Measurements from ENCODE around the gene OCA2.

OCA2 gene

DNA sequence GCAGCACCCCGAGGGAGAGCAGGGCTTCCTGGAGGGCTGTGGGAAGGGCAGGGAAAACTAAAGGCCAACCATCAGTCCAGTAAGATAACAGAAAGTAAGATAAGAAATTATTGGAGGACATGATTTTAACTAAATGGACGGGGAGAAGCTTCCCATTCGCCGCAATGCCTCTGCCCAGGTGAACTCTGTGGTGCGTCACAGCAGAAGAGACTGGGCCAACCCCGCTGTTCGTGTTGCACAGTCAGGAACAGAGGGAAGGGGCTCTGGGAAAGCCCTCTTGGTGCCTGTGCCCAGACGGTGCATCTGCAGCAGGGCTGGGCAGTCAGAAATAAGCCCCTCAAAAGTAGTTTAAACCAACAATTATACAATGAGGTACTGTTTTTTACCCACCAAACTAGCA is 284.1 kb downstream of the OCA2 start:
- DNase-seq (ENCODE audit: low spot score) = no peak

DNA sequence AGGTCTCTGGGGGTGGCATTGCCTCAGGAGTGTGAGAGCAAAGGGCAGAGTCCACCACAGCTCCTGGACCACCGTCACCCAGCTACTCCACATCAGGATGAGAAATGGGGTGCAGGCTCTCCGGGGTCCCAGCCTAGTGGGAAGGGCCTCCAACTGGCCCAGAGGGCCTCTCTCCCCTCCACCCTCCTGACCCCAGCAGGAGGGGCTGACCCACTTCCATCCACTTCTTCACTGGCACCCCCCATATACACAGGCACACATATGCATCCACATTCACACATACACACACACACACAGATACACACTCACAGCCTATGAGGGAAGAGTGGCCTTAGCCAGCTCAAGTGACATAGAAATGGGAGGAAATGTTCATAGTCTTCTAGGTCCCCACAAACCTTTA is 286.0 kb downstream of the OCA2 start:
- DNase-seq (ENCODE audit: low spot score) = no peak

DNA sequence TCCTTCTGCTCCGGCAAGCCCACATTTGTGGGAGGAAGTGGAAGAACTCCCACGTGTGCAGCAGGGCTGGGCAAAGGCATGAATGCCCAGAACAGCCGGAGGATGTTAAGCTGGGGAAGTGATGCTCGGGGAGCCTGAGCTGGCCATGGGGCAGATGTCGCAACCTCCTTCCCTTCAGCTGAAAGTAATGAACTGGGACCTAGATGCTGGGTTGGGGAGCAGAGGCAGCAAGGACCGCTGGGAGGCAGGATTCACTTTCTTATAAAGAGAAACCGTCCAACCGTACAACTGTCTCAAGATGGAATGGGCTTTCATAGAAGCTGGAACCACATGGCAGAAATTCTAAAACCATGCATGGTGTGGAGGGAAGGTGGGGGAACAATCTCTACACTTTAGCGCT is 290.9 kb downstream of the OCA2 start:
- DNase-seq (ENCODE audit: low spot score) = no peak

DNA sequence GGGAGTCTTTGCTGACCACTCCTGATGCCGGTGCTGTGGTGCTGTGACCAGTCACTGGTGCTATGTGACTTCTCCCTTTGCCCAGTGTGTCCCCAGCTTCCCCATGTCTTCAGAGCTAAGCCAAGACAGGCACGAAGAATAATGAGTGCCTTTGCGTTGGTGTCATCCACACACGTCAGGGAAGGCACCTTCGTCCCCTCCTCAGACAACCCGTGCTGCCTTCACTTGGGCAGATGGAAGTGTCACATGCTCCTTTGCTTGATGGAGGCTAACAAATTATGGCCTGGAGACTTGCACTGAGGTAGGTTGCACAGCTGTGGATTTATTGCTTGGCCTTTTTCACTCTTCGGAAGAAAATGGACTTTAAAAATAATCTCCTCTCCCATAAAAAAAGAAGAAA is 291.8 kb downstream of the OCA2 start:
- DNase-seq (ENCODE audit: low spot score) = no peak

DNA sequence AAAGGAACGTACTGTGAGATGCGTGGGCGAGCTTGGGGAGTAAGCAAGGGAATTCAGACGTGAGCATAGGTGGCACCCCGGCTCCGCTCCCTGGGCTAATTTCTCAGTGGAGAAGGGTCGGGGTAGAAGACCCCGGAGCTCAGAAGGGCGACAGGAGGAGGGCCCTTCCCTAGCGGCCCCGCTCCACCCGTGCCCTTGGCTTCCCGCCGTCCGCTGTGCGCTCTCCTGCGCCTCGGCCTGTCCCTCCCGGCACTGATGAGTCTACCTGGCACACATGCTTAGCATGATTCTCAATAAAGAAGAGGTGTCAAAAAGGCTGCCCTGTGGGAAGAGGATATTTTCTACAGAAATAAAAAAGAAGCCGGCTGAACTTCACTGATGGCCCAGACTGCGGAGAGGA is 292.7 kb downstream of the OCA2 start:
- no peak for DNase-seq (ENCODE audit: low spot score)

DNA sequence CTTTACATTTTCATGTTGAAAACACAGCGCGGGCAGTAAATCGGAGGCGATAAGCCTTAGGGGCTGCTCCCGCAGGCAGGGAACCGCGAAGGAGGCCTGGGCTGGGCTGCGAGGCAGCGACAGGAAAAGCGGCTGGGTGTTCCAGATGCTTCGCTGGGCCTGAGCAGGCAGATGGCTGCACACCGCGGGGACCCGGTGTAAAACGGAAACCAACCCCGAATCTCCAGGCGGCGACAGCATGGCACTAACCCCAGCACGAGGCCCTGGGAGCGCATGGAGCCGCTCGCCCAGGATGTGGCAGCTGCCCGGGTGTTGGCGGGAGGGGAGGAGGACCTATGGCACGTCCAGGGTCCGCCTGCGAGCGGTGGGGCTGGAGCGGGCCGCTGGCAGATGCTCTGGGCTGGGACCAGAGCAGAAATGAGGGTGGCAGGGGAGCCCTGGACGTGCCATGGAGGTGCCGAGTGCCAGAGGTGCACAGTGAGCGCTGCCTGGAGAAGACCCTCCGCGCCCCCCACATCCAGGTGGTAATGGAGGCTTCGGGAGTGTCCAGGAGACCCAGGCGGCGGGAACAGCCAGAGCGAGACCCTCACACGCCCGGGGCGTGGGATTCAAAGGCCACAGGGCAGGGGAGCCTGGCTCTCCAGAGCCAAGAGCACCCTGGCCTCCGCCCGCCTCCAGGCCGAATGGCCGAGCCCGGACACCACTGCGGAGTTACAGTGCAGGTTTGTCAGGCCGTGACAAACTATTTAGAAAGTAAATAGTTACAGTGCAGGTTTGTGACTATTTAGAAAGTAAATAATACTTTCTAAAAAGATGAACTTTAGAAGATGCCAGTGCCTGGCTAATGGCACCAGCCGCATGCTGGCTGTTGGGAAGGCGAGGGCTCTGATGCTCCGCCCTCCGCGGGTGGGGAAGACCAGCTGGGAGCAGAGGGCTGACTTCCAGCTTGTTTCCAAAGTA is 293.6 kb downstream of the OCA2 start:
- no peak for DNase-seq (ENCODE audit: low spot score)

DNA sequence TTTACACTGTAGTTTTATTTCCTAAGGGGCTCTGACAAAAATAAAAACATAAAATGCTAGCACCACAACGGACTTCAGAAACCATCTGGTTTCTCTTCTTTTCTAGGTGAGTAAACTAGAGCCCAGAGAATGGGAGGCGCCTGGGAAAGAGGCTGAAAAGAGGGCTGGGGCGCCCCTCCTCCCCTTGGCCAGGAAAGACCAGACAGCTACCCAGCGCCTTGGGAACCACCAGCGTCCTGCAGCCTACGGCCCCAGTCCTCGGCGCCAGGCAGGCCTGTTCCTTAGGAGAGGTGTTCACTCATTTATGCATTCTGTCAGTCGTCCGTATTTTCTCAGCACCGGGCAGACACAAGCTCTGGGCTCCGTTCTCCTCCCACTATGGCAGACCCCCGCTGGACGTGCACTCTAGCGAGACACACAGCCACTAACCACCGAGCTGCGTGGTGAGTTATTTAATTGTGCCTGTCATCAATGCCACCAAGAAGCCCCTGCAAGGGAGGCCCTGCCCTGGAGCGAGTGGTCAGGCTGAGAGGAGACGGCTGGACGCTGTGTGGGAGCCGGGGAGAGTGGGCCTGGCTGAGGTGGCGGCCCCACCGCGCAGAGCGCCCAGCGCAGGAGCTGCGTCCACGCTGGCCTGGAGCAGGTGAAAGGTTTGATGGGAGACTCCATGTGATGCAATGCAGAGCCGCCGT is 294.4 kb downstream of the OCA2 start:
- no peak for DNase-seq (ENCODE audit: low spot score)

DNA sequence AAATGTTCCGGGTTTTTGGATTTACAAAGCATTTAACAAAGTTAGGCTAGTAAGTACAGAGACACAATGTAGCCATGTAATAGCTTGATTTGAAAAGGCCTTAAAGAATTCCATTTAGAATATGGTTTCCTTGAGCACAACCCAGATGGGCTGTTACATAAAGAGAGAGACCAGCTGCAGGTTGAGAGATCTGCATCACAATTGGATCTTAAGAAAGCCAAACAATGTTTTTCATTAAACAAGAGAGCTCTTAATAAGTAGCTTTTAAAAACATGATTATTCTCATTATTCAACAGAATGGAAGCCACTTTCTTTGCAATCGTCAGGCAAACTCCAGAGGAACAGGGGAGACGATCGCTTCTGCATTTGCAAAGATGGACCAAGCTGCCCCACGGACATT is 300.3 kb downstream of the OCA2 start:
- no peak for DNase-seq (ENCODE audit: low spot score)

DNA sequence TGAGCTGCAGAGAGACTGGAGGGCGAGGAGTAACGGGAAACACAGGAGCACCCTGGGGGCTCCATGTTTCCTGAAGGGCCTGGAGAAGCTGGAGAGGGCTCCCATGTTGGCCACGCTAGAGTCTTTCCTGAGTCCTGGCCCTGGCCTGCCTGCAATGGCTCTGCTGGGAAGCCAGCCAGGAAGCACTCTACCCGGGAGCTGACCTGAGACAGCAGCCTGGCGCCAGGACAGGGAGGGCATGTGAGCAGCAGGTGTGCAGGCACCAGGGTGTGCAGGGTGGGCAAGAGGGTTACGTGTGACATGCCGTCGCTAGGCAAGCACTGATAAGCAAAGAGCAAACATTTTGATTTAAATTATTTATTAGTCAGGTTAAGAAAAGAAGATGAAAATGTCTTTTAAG is 301.4 kb downstream of the OCA2 start:
- DNase-seq (ENCODE audit: low spot score) = no peak

DNA sequence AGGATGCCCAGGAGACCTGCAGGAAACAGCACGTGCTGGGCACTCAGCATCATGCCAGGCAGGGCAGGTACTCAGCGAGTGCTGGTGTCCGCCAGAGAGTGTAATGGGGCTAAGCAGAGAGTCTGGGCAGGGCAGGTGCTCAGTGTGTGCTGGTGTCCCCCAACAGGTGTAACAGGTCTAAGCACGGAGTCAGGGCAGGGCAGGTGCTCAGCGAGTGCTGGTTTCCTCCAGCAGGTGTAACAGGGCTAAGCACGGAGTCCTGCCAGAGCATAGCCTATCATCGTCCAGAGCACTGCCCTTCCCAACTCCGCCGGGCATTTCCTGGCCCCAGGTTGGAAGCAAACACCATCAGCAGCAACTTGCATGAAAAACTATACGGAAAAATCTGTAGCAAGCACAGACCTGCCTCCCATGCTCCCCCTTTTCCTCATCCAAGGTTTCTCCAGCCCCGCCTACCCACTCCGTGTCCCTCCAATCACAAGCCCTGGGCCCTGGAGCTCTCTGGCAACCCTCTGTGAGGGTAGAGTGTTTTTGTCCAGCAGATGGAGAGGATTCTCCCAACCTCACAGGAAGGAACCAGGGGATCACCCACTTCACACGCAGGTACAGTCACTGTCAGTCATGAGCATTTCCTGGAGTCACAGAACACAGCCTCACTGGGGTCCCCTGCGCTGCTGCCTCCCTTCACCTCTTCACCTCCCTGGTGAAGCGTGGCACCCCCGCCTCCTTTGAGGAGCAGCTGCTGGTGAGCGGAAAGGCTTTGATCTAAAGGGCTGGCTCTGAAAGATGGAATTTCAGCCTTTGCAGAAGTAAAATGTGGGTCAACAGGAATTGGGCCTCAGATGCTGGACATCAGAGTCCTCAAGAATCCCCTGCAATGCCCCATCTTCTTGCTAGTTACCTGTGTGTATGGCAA is 302.5 kb downstream of the OCA2 start:
- no peak for DNase-seq (ENCODE audit: low spot score)

DNA sequence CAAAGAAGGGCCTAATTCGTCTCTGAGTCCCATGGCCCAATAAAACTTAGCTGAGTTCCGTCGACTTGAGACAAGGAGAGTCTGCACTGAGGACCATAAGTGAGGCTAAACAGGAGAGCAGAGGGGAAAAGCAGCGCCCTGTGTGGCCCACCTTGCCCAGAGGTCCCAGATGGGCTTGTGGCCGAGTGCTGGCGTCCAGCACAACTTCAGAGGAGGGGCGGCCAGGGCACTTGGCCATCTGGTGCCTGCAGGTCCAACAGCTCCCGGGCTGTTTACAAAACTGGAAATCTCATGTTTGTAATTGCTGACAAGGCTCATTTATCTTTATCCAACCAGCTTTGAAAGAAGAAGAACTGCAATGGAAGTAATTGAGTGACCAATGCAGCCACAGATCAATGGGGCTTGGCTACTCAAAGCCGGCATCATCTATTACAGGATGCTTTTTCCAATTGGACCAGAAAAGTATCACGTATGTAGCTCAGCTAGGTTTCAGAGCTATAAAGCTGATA is 306.3 kb downstream of the OCA2 start:
- no peak for DNase-seq (ENCODE audit: low spot score)

DNA sequence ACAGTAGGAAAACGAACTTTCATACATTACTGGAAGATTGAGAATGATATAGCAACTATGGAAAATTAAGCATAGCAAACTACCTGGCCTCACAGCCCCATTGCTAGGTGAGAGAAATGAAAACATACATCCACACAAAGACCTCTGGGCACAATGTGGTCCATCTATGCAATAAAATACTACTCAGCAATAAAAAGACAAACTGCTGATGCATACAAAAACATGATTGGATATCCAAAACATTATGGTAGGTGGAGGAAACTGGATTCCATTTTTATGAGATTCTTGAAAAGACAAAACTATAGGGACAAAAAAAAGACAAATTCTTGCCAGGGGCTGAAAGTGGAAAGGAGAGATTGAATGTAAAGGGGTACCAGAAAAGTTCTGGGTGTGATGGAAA is 308.8 kb downstream of the OCA2 start:
- no peak for DNase-seq (ENCODE audit: low spot score)

DNA sequence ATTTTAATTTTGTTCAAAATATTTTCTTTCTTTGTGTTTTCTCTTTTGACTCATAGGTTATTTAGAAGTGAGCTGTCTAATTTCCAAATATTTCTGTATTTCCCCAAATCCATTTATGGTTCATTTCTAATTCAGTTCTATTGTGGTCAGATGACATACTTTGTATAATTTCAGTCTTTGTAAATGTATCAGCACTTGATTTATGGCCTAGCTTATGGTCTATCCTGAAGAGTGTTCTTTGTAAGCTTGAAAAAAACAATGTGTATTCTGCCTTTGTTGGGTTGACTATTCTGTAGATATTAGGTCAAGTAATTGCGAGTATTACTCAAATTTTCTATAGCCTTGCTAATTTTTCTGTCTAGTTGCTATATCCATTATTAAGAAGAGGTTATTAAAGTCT is 311.2 kb downstream of the OCA2 start:
- DNase-seq (ENCODE audit: low spot score) = no peak

DNA sequence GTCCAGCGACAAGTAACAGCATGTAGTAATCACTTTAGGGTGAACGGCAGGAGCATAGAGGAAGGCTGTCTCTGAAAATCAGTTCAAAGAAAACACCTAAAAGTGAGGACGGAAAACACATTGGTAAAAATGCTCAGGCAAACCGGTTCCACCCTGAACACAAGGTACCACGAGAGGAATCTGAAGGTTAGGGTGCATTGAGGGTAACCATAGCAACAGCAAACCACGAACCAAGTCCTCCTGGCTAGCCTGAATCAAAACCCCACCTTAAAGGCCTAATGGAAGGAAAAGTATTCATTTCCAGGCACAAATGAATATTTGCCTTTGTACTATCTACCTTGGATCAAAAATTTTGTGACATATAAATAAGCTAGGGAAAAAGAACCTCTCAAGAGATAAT is 315.0 kb downstream of the OCA2 start:
- DNase-seq (ENCODE audit: low spot score) = no peak

DNA sequence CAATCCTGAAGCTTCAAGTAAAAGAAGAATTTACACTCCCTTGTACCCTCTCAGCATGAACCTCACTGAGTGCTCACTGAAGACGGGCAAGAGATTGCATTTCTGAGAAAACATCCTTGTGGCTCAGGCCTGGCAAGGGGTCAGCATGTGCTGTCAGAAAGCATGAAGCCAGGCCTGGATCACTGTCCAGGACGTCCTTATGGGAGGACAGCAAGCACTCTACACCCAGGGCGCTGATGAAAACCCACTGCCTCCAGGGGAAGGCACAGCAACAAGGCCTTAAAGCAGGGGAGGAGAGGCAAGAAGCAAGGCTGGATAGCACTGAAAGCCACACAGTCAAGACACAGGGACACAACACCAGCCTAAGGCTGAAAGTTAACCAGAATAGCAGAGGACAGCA is 315.4 kb downstream of the OCA2 start:
- no peak for DNase-seq (ENCODE audit: low spot score)

DNA sequence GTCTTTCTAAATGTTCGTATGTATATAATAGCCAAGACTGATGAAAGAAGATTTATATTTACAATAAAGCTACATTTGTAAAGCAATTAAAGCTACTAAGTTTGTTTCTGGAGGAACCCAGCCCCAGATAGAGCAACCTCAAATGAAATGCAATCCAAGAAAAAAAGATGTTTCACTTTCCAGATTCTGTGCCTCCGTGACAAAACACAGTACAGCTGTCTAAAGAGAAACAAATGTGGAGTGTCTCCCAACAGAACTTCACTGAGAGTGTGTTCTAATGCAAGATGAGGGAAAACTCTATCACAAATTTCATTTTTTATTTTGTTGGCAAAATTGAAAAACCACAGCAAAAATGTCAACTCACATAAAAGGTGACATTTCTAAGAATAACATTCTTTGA is 317.0 kb downstream of the OCA2 start:
- no peak for DNase-seq (ENCODE audit: low spot score)

DNA sequence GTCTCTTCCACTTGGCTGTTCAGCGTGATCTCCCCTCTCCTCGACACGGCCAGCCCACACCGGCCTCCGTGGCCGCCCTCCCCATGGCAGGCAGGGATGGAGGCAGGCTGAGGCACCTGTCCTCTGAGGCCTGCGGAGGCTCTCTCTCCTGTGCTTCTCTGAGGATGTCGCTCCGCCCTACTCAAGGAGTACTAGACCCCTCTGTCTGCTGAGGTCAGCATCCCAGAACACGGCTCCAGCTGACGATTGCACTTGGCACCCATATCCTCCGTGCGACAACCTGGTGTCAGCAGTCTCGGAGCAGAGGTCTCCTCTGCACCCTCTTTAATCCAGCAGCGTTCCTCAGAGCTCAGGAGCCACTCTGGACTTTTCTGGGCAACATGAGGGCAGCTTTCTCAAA is 322.6 kb downstream of the OCA2 start:
- no peak for DNase-seq (ENCODE audit: low spot score)

DNA sequence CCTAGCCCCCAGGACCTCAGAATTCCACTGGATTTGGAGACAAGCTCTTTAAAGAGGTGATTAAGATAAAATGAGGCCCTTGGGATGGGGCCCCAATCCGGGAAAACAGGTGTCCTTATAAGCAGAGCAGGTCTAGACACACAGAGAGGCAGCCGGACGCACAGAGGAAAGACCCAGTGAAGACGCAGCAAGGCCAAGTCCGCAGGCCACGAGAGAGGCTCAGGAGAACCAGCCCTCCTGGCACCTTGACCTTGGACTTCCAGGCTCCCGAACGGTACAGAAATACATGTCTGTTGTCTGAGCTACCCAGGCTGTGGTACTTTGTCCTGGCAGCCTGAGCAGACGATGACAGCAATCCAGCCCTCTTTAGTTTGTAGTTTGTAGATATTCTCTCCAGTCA is 324.5 kb downstream of the OCA2 start:
- DNase-seq (ENCODE audit: low spot score) = no peak

DNA sequence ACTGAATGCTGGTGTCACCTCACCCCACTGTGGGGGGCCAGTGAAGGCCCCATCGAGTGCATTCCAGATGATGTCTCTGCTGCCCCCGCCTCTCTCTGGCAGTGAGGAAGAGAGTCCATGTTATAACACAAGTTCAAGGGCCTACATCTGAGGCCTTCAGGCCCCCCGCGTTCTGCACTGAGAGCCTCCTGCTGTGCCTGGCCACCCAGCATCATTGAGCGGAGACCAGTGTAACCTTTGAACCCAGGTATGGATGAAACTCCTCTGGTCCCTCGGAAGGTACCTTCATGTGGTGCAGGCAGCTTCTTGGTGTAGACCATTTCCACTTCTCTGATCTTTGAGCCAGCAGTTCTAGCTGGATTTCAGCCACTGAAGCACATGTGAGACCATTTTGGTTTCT is 324.9 kb downstream of the OCA2 start:
- DNase-seq (ENCODE audit: low spot score) = no peak

DNA sequence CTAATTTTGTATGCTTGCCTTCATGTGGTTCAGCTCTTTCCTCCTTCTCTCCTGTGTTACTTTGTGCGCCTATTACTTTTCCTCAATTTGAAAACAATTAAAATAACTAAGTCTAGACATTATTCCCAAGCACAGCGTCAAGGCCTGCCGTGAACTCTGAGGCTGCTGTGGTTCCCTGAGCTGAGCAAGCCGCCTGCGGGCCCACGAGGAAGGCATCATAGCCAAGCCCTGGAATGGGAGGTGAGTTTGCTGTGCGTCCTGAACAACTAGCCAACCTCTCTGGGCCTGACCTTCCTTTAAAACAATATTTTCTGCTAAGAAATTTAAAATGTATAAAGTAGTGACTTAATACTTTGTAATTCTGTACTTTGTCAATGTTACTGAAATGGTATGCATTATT is 327.2 kb downstream of the OCA2 start:
- no peak for DNase-seq (ENCODE audit: low spot score)

DNA sequence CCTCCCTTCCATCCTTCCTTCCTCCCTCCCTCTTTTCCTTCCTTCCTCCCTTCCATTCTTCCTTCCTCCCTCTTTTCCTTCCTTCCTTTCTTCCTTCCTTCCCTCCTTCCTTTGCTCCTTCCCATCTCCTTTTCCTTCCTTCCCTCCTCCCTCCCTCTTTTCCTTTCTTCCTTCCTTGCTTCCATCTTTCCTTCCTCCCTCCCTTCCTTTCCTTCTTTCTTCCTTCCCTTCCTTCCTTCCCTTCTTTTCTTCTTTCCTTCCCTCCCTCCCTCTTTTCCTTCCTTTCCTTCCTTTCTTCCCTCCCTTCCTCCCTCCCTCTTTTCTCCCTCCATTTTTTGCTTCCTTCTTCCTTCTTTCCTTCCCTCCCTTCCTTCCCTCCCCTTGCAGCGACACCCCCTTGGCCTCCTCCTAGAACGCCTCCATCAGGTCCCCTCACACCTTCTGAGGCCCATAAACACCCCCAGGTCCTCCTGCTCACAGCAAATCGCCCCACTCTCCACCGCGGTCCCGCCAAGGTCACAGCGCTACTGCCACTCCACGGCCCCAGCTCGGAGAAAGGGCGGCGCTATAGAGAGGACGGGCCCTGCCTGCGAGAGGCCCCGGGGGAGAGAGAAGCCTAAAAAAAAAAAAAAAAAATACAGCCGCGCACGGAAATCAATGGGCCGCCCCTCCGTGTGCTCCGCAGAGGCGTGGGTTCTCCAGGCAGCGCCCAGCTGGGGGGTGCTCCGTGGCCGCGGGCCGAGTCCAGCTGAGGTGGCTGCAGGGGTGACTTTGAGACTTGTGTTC is 328.2 kb downstream of the OCA2 start:
- DNase-seq (ENCODE audit: low spot score) = no peak

Data from activated CD4-positive, alpha-beta T cell treated with anti-CD3 and anti-CD28 coated beads, Interleukin-2, Interleukin-4, amounts not matched to agents 100 ng/mL and 50 ng/mL, durations not matched to agents 16 hours and 8 hours (primary cell).